Stimulated activated CD8-positive, alpha-beta memory T cell treated with anti-CD3 and anti-CD28 coated beads, Interleukin-4, amount 100 ng/mL, for 1 hour (primary cell): Measurements from ENCODE around the gene AMFR.
A peak's percentile ranks its signal among the peaks of the same experiment; 100 is the strongest.

Experiments used
- DNase-seq, 2 donors: peaks; one replicate each; pipeline ENCODE4 v3.0.0-alpha.2; 2020; ENCODE audit warnings: low read depth in 2 of 2, low spot score in 1 of 2

Gene AMFR

DNA sequence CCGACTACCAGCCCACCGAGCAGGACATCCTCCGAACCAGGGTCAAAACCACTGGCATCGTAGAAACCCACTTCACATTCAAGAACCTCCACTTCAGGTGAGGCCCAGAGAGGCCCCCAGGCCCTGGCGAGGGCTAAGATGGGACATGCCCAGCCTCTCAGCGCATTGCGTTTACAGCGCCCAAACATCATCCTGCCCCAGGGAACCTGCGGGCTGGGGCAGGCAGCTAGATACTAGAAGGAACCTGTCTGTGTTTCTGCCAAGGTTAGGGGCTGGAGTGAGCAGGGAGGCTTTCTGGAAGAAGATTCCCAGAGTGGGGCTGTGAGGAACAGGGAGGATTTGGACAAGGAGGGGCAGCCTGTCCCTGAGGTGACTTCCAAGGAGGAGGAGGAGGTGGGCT lies 90.6 kb downstream of the AMFR start:
- DNase-seq: no peak

- DNase-seq: no peak
Observed at GRCh38 chr16:56332464-56333079, 92.8 kb downstream of the AMFR start.

DNA sequence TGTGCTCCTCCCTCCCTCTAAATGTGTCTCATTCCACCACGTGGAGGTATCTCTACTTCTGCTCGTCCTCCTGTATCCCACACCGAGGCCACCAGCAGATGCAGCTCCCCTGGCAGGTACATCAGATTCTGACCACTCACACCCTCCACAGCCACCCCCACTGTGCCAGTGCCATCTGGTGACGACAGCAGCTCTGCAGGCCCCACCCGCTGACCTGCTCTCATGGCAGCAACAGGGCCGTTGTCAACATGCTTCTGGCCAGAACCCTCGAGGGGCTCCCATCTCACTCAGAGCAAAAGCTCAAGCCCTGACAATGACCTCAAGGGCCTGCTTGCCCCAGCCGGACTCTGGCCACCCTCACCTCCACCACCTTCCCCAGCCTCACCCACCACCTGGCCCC lies 93.4 kb downstream of the AMFR start:
- DNase-seq: no peak

DNA sequence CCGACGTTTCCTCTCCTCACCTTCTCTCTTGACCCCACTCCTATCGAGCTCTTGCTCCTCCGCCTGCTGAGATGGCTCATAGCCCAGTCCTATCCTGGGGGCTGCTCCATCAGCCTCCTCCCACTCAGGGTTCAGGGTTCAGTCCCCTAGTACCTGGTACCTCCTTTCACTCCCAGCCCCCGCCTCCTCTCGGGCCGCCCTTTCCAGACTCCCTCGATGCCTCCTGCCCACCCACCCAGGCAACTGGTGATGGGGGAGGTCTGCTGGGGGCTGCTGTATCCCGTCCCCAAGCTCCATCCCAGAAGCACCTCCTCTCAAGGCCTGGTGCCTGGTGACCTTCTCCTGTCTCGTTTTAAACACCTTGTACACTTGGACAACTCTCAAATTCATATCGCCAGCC lies 93.9 kb downstream of the AMFR start:
- no peak for DNase-seq

GRCh38 chr16:56330476-56330875 lies 94.9 kb downstream of the AMFR start:
- DNase-seq: no peak

DNA sequence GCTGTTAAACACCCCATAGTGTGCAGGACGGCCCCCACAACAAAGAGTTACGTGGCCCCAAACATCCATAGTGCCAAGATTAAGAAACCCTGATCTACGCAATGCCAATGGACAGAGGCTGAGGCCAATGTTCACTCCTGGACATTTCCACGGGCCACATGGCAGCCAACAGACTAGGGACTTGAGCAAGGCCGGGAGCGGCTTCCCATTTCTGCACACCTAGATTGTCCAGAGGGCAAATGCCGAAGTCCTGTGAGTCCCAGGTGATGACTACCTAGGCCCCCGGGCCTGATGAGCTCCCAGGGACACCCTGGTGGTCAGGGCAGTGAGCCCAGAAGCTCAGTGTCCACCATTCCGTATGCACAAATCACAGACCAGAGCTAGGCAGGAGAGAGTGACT lies 95.5 kb downstream of the AMFR start:
- DNase-seq: no peak

DNA sequence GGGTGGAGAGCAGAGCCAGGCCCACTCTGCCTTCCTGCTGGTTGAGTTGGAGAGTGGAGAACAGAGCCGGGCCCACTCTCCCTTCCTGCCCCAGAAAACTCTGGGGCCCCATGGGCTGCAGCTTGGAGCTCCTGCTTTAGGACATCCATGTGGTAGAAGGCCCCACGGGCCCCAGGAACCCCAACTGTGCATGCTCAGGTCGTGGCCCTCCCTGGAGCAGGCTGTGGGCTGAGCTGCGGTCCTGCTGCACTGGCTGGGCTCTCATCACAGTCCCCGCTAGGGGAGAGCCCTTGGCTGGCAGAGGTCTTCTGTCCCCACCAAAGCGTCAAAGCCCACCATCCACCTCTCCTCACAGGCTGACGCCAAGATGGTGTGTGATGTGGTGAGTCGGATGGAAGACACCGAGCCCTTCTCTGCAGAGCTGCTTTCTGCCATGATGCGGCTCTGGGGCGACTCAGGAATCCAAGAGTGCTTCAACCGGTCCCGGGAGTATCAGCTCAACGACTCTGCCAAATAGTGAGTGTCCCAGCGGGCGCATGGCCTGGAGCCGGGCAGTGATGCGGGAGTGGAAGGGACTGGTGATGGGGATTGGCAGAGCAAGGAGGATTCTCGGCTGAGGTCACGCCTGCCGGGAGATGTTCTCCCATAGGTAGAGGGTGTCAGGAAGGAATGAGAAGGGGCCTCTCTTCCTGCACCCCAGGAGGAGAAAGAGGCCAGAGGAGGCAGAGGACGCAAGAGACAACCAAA lies 96.9 kb downstream of the AMFR start:
- DNase-seq: no peak

DNA sequence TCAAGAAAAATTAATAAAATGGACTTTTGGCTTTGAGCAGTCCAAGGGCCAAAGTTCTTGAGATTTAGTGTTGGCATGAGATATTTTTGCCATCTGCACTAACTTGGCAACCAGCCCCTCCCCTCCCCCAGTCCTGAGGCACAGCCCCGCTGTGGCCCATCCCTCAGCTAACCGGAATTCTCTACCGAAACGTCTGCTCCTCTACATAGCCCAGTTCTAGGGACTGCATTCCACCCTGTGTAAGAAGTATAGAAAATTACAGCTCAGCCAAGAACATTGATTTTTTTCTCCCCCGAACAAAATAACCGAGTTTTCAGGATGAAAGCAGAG lies 97.5 kb downstream of the AMFR start:
- DNase-seq: no peak

DNA sequence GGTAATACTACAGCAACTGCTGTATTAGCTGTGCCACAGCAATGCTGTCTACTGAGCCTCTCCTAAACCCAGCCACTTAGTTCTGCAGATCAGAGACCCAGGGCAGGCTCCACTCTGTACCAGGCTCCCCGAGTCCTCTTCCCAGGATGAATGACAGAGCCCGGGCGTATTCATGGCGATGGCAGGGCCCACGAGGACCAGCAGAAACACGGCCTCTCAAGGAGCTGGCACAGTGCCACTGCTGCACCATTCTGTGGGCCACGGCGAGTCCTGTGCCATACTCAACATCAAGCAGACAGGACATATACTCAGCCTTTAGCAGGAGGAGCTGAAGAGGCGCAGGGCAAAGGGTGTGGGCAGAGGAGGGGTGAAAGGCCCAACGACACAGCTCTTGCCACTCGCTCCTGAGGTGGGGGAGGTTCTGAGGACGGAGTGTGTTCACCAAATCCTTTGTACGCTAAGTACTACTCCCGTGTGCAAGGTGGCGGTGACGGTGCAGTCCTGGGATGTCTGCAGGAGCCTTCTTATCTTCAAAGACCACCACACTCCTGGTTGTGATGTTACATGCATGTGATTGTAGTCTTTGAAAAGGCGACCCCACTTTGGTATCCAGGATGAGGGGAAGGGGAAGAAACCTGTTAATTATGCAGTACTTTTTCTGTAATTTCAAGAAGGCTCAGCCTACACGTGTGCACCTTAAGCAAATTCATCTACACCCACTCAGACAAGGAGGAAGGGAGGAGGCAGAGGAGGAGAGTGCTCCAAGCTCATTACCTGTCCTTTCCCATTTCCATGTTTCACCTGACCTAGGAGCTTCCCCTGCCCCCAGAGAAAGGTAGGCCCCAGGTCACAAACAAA lies 98.0 kb downstream of the AMFR start:
- no peak for DNase-seq

DNA sequence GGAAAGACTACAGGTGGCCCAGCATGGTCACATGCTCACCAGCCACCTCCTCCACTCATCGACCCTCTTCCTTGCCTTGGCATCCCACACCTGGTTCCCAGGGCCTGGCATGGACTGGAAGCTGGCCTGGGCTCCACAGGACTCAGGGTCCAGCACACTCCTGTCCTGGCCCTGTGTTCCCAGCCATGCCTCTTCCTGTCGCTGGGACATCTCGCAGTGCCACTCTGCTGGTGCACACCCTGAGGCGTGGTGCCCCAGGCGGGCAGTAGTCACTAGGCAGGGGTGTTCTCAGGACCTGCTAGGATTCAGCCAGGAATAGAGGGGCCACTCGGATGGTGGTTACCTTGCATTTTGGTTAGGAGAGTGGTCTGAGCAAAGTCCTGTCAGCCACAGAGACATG lies 99.4 kb downstream of the AMFR start:
- no peak for DNase-seq

- DNase-seq: no peak
Observed at GRCh38 chr16:56324406-56324805, 100.9 kb downstream of the AMFR start.

DNA sequence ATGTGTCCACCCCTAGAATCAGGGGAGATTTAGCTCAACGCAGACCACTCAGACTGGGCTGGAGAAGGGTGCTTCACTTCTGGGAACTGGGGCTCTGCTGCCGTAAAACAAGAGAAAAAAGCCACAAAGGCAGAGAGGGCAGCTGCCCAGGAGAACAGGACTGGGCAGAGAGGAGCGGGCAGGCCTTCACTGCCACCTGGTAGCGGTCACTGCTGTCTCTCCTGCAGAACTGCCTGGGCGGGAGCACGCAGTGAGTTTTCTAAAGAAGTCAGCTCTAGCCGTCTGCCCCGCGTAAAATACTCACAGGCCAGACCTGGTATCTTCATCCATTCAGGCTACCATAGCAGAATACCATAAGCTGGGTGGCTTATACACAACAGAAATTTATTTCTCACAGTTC lies 103.8 kb downstream of the AMFR start:
- no peak for DNase-seq

- DNase-seq: no peak
Observed at GRCh38 chr16:56320811-56321558, 104.4 kb downstream of the AMFR start.

GRCh38 chr16:56320056-56320455 lies 105.3 kb downstream of the AMFR start:
- no peak for DNase-seq

DNA sequence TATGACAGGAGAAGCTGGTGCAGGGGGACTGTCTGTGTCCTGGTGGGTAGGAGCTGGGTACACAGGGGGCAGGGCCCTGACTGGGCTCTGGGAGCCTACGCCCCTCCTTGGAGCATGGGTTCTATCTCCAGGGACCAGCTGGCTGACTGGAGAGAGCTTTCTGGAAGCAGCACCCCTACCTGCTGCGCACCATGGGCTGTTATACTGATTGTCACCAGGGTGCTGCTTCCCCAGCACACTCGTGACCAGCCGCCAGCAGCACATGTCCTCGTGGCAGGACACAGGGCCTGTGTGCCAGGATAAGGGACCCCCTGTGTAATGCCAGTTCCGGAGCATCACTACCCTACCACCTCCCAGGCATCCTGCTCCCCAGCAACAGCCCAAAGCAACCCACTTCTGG lies 106.0 kb downstream of the AMFR start:
- DNase-seq: no peak

GRCh38 chr16:56318827-56319140 lies 106.6 kb downstream of the AMFR start:
- no peak for DNase-seq

DNA sequence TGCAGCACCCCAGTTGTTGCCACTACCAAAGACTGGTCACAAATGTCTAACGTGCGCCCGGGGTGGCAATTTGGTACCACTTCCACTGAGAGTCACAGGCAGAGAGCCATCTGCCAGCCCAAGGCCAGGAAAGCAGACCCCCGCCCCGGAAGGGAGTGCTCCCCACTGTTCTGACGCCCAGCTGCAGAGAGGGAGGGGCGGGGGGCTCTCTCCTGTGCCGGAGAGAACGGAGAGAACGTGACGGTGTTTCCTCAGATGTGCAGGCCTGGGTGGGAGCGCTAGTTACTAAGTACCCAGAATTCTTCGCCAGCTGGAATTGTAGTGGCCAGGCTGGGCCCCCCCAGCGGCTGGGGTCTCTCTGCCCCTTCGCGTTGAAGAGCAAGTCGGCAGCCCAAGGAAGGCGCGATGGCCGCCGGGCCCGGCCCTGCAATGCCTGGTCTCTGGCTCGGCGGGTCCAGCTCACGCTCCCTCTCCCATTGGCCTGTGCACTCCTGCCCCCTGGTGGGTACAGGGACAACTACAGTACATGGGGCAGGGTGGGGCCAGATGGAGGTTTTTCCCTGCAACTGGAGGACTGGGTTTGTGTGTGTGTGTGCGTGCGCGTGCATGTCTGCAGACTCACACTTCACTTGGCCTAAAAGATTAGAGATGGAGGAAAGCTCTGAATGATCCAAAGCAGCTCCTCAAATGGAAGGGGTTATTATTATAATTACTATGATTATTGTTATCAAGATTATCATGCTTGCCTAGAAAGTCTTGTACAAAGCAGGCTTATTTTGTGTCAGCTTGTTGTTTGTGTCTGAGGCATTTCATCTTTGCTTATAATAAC lies 107.1 kb downstream of the AMFR start:
- peak; percentile 37 to 61 for DNase-seq

DNA sequence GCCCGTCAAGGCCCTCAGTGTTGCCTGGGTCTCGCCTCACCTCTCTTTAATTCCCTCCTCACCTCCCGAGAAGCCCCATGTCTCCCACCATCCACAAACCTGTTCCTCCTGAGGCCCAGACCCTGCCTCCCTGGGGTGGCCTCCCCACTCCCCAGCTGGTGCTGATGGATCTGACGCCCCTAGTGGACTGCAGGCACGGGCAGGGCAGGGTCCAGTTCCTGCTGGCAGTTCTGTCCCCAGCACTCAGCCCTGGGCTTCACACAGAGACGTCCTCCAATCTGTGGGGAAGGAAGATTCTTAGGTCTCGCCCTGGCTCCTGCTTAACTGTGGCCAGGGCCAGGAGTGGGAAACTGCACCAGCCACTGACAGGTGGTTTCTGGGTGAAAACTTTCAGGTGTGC lies 108.8 kb downstream of the AMFR start:
- no peak for DNase-seq

GRCh38 chr16:56315955-56316354 lies 109.4 kb downstream of the AMFR start:
- DNase-seq: no peak

GRCh38 chr16:56314244-56314850 lies 111.0 kb downstream of the AMFR start:
- no peak for DNase-seq
